Coronary artery (tissue), 2 donors: ENCODE results near the gene ZDHHC14.
"Not testable (repeated sequence)": the region's sequence is repeated elsewhere in the genome, so short reads cannot be mapped to it uniquely, and the experiment has no call there.

Source experiments
- DNase-seq: peaks from one replicate; pipeline ENCODE4 v3.0.0-alpha.2; 2017; ENCODE audit warnings: low spot score
- H3K27ac ChIP-seq, 2 donors: fragments of 200-600 bp; sonication (generic); one replicate each; pipeline ENCODE4 v1.5.1; 2016 to 2019
- H3K4me3 ChIP-seq: fragments of 200-600 bp; sonication (generic); 2 replicates; pipeline ENCODE4 v1.5.1; 2016; ENCODE audit warnings: mild to moderate bottlenecking, moderate library complexity
- TF ChIP-seq, protein P1 (sequence below): fragments of 200-600 bp; sonication (generic); IDR thresholded peaks from one replicate; pipeline ENCODE4 v1.5.1; 2019; ENCODE audit warnings: antibody characterized with exemption

Gene ZDHHC14

DNA sequence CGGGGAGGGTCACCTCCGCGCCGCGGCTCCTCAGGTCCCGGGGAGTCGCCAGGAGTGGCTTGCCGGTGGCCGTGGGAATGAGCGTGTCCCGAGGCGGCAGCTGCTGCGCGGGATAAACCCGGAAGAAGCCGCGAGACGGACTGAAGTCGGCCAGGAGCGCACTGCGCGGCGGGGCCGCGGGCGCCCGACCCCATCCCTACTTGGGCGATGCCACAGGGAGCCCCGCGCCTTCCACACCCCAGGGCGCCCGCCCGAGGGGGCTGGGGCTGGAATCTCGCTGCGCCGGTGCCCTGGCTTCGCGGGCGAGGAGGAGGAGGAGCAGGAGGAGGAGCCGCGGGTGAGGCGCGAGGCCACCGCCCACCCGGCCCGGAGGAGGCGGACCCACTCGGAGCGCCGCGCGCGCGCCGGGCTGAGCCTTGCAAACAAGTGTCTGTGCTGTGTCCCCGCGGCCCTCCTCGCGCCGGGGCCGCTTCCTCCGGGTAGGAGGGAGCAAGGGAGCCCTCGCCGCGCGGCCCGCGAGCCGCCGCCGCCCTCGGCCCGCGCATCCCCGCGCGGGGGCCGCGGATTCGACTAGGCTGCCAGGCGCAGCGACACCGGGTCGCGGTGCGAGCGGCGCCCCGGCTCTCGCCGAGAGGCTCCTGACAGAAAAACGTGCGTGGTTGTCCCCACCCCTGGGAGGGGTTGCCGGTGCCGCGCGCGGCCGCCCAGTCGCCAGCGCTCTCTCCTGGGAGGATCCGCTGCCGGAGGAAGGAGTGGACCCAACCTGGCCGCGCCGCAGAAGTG is at the start of gene ZDHHC14:
Gene ZDHHC14 (plus strand): TSS at position 412 of the 783 bp plus-strand sequence.
- peak; percentile 93 for DNase-seq
- H3K27ac ChIP-seq: peak within 1 kb of the TSS; percentile 94 to 96
- TF ChIP-seq, protein P1, sequence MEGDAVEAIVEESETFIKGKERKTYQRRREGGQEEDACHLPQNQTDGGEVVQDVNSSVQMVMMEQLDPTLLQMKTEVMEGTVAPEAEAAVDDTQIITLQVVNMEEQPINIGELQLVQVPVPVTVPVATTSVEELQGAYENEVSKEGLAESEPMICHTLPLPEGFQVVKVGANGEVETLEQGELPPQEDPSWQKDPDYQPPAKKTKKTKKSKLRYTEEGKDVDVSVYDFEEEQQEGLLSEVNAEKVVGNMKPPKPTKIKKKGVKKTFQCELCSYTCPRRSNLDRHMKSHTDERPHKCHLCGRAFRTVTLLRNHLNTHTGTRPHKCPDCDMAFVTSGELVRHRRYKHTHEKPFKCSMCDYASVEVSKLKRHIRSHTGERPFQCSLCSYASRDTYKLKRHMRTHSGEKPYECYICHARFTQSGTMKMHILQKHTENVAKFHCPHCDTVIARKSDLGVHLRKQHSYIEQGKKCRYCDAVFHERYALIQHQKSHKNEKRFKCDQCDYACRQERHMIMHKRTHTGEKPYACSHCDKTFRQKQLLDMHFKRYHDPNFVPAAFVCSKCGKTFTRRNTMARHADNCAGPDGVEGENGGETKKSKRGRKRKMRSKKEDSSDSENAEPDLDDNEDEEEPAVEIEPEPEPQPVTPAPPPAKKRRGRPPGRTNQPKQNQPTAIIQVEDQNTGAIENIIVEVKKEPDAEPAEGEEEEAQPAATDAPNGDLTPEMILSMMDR: no peak

GRCh38 chr6:157332813-157333212 is 48.2 kb upstream of the ZDHHC14 start:
- no peak for DNase-seq
- Histone ChIP-seq H3K4me3 (no peak overlapping the region), H3K27ac (peak overlapping the region in 1 of 2 donors; percentile 67)
- TF ChIP-seq, protein P1: no peak

More for the DNA sequence above, at the start of gene ZDHHC14:
- peak within 1 kb of the TSS; percentile 87 for H3K4me3 ChIP-seq

DNA sequence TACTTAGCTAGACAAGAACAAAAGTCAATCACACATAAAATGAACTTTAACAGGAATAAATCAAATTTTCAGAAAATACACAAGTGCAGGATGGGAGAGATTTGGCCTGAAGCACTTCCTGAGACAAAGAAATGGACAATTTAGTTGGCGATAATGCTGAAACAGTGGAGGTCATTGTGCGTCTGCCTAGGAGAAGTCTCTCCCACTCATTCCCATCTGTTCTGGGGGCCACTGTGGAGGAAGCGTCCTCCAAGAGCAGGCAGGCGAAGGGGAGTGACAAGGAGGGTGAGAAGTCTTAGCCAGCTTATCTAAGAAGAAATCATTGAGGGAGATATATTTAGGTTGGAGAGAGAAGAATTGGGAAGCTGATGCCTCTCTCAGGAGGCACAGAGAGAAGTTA is 47.5 kb upstream of the ZDHHC14 start:
- Histone ChIP-seq H3K4me3 (no peak overlapping the region), H3K27ac (no peak overlapping the region)
- TF ChIP-seq, protein P1: no peak
- DNase-seq: no peak

- no peak for DNase-seq
- H3K4me3 ChIP-seq: no peak overlapping the region
- TF ChIP-seq, protein P1: no peak
- H3K27ac ChIP-seq: no peak overlapping the region
Measured at GRCh38 chr6:157333956-157334355, 47.0 kb upstream of the ZDHHC14 start.

DNA sequence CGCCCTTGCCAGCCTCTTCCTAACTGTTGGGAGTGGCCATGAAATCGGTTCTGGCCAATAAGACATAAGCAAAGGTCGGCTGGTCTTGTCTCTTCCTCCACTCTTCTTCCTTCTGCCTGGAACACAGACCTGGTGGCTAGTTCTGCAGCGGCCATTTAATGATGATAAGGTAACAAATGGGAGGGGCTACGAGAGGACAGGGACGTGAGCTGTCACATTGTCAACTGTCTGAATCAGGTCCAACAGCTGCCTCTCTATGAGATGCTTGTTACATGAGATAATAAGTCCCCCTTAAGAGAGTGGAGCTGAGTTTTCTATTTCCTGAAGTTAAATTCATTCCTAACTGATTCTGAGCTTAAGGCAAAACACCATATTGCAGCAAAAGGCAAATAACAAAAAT is 45.2 kb upstream of the ZDHHC14 start:
- H3K27ac ChIP-seq: no peak overlapping the region

DNA sequence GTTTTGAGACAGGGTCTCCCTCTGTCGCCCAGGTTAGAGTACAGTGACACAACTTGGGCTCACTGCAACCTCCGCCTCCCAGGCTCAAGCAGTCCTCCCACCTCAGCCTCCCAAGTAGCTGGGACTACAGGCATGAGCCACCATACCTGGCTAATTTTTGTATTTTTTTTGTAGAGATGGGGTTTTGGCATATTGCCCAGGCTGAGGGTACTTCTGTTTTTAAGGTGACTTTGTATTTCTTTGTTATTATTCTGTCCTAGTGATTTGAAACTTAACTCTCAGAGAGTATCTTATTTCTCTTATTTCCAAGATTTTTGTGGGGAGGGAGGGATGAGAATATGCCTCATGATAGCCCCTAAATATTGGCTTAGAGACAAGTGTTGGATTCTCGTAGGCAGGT is 43.7 kb upstream of the ZDHHC14 start:
- DNase-seq, H3K27ac ChIP-seq, H3K4me3 ChIP-seq: not testable (repeated sequence)

More for the DNA sequence above, 45.2 kb upstream of the ZDHHC14 start:
- DNase-seq: no peak
- H3K4me3 ChIP-seq: peak overlapping the region; percentile 7
- TF ChIP-seq, protein P1: no peak

- no peak overlapping the region for H3K4me3 ChIP-seq
- no peak for DNase-seq
- no peak overlapping the region for H3K27ac ChIP-seq
- TF ChIP-seq, protein P1: no peak
Measured at GRCh38 chr6:157337751-157338150, 43.2 kb upstream of the ZDHHC14 start.
